Amniotic epithelial cell (primary cell): ENCODE measurements around the gene INCA1.
A peak's percentile ranks its signal among the peaks of the same experiment; 100 is the strongest.

Experiments used
- DNase-seq: peaks from one replicate; pipeline ENCODE4 v3.0.0-alpha.2; 2010; ENCODE audit warnings: low read depth

The INCA1 gene

GRCh38 chr17:4970273-4970672 is 27.0 kb downstream of the INCA1 start:
- no peak for DNase-seq

- peak; percentile 32 for DNase-seq
Observed at GRCh38 chr17:4969551-4970173, 27.7 kb downstream of the INCA1 start.

- peak; percentile 95 for DNase-seq
Observed at GRCh38 chr17:4969047-4969550, 28.2 kb downstream of the INCA1 start.

GRCh38 chr17:4968486-4969046 is 28.8 kb downstream of the INCA1 start:
- DNase-seq, result no peak

- peak; percentile 97 for DNase-seq
Observed at GRCh38 chr17:4967539-4968485, 29.5 kb downstream of the INCA1 start, which contains the start of gene SPAG7. SPAG7 (minus strand) TSS chr17:4967817; CDS start chr17:4967804, 13 bp downstream.

- DNase-seq, result peak; percentile 100
Observed at GRCh38 chr17:4966844-4967538, 30.3 kb downstream of the INCA1 start.

- no peak for DNase-seq
Observed at GRCh38 chr17:4965311-4965986, 31.9 kb downstream of the INCA1 start.

GRCh38 chr17:4960279-4960922 is 36.9 kb downstream of the INCA1 start:
- no peak for DNase-seq

GRCh38 chr17:4959261-4959965 is 37.9 kb downstream of the INCA1 start:
- DNase-seq, result no peak

GRCh38 chr17:4958102-4958501 is 39.2 kb downstream of the INCA1 start:
- DNase-seq, result no peak

- no peak for DNase-seq
Observed at GRCh38 chr17:4956493-4957061, 40.7 kb downstream of the INCA1 start.

GRCh38 chr17:4955091-4955490 is 42.2 kb downstream of the INCA1 start:
- DNase-seq, result no peak

- peak; percentile 60 for DNase-seq
Observed at GRCh38 chr17:4953451-4953961, 43.8 kb downstream of the INCA1 start.

- DNase-seq, result no peak
Observed at GRCh38 chr17:4951486-4951885, 45.8 kb downstream of the INCA1 start.

- no peak for DNase-seq
Observed at GRCh38 chr17:4950746-4951204, 46.5 kb downstream of the INCA1 start, which contains the start of gene ENO3. ENO3 (plus strand) TSS chr17:4951119; CDS start chr17:4951830, 711 bp downstream.

- DNase-seq, result no peak
Observed at GRCh38 chr17:4950075-4950745, 47.1 kb downstream of the INCA1 start.

- peak; percentile 62 for DNase-seq
Observed at GRCh38 chr17:4949321-4950074, 47.8 kb downstream of the INCA1 start.

- peak; percentile 86 for DNase-seq
Observed at GRCh38 chr17:4948931-4949320, 48.4 kb downstream of the INCA1 start.
